Chondrocyte (in vitro differentiated cells): Measurements from ENCODE around the gene KANK4. TPM values are rescaled to one million over a fixed set of nuclear protein-coding genes. Genes with fewer than 3 reads are reported as not detected.
A peak's percentile ranks its signal among the peaks of the same experiment; 100 is the strongest.

Experiments
- DNase-seq: peaks from one replicate; pipeline ENCODE4 v3.0.0; 2021; ENCODE audit warnings: mixed read lengths, low spot score
- H3K27ac Mint-ChIP-seq: one replicate; pipeline ENCODE4 v1.8.0; 2021; ENCODE audit warnings: mild to moderate bottlenecking, moderate library complexity, mixed read lengths; ENCODE audit not compliant: unreplicated experiment
- H3K27me3 Mint-ChIP-seq: 2 replicates; pipeline ENCODE4 v1.8.0; 2021; ENCODE audit warnings: low read depth, mixed read lengths
- H3K36me3 Mint-ChIP-seq: 2 replicates; pipeline ENCODE4 v1.8.0; 2021; ENCODE audit warnings: low read depth, mixed read lengths
- H3K4me1 Mint-ChIP-seq: 2 replicates; pipeline ENCODE4 v1.8.0; 2021; ENCODE audit warnings: low read depth, mild to moderate bottlenecking, mixed read lengths
- H3K4me3 Mint-ChIP-seq: one replicate; pipeline ENCODE4 v1.8.0; 2021; ENCODE audit warnings: mild to moderate bottlenecking, moderate library complexity, mixed read lengths; ENCODE audit not compliant: unreplicated experiment
- H3K9me3 Mint-ChIP-seq: 2 replicates; pipeline ENCODE4 v1.8.0; 2021; ENCODE audit warnings: low read depth, mixed read lengths
- total RNA-seq: library from RNA; stranded (reverse); gene quantifications from 3 replicates; pipeline ENCODE4 v1.2.1, GENCODE V29; 2021
- TF ChIP-seq, protein P1 (sequence below): fragments of 200-600 bp; sonication (generic); IDR thresholded peaks from 2 replicates; pipeline ENCODE4 v1.5.0; 2021; ENCODE audit warnings: antibody characterized with exemption, mild to moderate bottlenecking, moderate library complexity

Gene KANK4
- total RNA-seq, 1 donor from 2014 or later, result 1.4 TPM

DNA sequence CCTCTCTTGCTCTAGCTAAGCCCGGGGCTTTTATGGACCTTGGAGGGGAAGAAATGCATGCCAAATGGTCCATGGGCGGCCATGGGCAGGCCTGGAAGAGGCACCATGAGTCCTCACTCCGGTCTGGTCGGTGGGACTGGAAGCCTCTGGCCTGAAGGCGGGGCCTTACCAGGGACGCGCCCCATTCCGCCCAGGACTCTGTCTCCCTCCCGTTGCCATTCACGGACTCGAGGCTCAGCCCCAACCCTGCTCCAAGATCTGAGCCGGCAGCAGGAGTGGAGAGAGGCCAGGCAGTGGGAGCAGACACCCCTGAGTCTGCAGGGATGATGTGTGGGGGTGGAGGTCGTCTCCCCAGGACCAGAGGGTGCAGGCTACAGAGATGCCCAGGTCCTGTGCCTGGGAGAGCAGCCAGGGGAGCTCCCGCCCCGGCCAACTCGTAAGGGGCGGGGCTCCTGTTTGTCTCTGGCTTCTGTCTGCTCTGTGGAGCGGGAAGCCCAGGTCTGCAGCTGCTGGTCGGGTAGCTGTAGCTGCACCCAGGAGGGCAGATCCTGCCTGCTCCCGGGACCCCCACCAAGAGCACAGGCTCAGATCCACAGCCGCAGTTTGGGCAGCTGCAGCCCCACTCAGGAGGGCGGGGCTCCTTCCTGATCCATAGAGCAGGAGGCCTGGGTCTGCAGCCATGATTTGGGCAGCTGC is 8.3 kb upstream of the KANK4 start:
- Mint-ChIP-seq H3K4me3 (no peak overlapping the region), H3K36me3 (no peaks in the 10 kb centered on the region)
- no peak for DNase-seq

DNA sequence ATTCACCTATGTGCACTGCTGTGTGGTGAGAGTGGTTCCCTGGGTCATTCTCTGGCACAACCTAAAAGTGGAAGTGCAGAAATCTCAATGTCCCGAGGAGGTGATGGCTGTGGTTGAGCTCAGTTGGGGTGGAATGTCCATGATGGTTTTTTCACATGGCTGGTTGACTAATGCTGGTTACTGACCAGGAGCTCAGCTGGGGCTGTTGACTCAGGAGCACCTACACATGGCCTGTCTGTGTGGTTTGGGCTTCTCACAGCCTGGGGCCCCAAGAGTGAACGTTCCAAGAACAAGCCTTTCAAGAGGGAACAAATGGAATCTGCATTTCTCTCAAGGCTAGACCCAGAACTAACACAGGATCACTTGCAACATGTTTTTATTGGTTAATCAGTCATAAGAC is 6.4 kb upstream of the KANK4 start:
- Mint-ChIP-seq H3K4me3 (no peak overlapping the region), H3K9me3 (no peaks in the 10 kb centered on the region), H3K27me3 (peaks cover 4% of the 10 kb centered on the region), H3K4me1 (peaks cover 21% of the 10 kb centered on the region), H3K36me3 (no peaks in the 10 kb centered on the region), H3K27ac (peak overlapping the region; percentile 68)
- DNase-seq, result no peak
- TF ChIP-seq, protein P1, sequence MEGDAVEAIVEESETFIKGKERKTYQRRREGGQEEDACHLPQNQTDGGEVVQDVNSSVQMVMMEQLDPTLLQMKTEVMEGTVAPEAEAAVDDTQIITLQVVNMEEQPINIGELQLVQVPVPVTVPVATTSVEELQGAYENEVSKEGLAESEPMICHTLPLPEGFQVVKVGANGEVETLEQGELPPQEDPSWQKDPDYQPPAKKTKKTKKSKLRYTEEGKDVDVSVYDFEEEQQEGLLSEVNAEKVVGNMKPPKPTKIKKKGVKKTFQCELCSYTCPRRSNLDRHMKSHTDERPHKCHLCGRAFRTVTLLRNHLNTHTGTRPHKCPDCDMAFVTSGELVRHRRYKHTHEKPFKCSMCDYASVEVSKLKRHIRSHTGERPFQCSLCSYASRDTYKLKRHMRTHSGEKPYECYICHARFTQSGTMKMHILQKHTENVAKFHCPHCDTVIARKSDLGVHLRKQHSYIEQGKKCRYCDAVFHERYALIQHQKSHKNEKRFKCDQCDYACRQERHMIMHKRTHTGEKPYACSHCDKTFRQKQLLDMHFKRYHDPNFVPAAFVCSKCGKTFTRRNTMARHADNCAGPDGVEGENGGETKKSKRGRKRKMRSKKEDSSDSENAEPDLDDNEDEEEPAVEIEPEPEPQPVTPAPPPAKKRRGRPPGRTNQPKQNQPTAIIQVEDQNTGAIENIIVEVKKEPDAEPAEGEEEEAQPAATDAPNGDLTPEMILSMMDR, result no peak

More for the DNA sequence above, 8.3 kb upstream of the KANK4 start:
- TF ChIP-seq, protein P1, result no peak
- Mint-ChIP-seq H3K9me3 (no peaks in the 10 kb centered on the region), H3K27ac (no peak overlapping the region), H3K27me3 (peaks cover 4% of the 10 kb centered on the region), H3K4me1 (peaks cover 10% of the 10 kb centered on the region)

DNA sequence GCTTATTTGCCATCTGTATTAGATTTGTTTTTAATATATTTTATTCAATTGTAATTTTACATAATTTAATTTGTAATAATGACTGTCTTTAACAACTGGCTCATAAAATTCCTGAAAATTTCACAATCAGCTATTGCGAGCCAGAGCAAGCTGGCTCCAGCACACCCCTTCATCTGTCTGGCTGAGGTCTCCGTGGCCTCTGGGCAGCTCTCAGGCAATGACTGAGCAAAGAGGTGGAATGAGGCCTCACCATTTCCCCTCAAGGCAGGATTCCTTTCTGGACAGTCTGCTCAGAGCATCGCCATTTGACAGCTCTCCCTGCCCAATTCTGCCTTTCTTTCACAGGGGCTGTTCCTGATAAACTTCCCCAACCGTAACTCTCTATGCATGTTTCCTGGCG is 5.8 kb upstream of the KANK4 start:
- Mint-ChIP-seq H3K27ac (peak overlapping the region; percentile 68), H3K36me3 (no peaks in the 10 kb centered on the region), H3K27me3 (peaks cover under 1% of the 10 kb centered on the region), H3K4me1 (peaks cover 21% of the 10 kb centered on the region), H3K9me3 (no peaks in the 10 kb centered on the region), H3K4me3 (no peak overlapping the region)
- TF ChIP-seq, protein P1, result no peak
- no peak for DNase-seq

DNA sequence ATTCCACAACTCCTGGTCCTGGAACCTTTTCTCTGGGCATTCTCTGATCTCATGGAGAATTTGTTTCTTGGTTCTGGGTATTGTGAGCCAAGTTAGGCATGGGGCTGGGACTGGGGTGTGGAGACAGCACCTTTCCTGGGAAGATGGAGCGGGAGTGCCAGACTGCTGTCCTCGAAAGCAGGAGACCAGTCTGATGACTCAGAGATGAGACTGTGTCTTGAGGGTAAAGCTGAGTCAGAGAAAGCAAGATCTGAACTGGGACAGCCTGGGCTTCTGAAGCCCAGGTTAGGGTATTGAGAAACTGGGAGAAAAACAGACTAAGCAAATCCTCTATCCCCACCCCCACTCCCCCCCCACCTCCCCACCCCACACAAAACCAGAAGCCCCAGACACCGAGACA is 2.2 kb upstream of the KANK4 start:
- TF ChIP-seq, protein P1, result no peak
- H3K27ac Mint-ChIP-seq, result peak overlapping the region; percentile 68
- H3K9me3 Mint-ChIP-seq, result no peaks in the 10 kb centered on the region
- H3K4me3 Mint-ChIP-seq, result no peak overlapping the region
- DNase-seq, result no peak
- H3K36me3 Mint-ChIP-seq, result no peaks in the 10 kb centered on the region
- no peaks in the 10 kb centered on the region for H3K27me3 Mint-ChIP-seq
- peaks cover 30% of the 10 kb centered on the region for H3K4me1 Mint-ChIP-seq

DNA sequence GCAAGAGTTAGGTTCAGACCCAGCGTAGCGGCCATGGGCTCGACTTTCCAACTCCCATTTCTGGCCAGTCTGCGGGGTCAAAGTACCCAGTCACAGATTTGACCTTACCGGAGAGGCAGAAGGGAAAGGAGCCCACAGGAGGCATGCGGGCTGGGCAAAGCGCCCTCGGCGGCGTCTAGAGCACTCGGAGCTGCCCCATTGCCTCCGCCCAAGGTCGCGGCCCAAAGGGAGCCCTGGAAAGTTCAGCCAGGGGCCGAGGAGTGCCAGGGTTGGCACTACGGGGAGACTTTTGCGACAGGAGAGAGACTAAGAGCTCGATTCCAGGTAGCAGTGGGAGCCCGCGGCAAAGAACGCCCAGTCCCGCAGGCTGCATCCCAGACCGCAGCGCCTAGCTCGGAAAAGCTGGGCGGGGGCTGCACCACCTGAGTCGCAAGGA is 896 bp downstream of the KANK4 start:
- Mint-ChIP-seq H3K27ac (no peak overlapping the region), H3K4me3 (peak overlapping the region; percentile 62), H3K27me3 (no peaks in the 10 kb centered on the region), H3K9me3 (no peaks in the 10 kb centered on the region), H3K4me1 (peaks cover 20% of the 10 kb centered on the region), H3K36me3 (no peaks in the 10 kb centered on the region)
- TF ChIP-seq, protein P1, result no peak
- no peak for DNase-seq
